Measurements from ENCODE around the gene CRISP2. TPM values are rescaled to one million over a fixed set of nuclear protein-coding genes. Genes with fewer than 3 reads are reported as not detected.

The CRISP2 gene
- total RNA-seq, 3 donors from 2014 or later: 0.33 TPM; not detected in 2

- H3K4me1 ChIP-seq: no peaks in the 10 kb centered on the region
- intact Hi-C loops (cut with DNase I; ENCODE audit: low total_unique reads): no loop called here
- no peak overlapping the region for H3K4me3 ChIP-seq
- TF ChIP-seq POLR2AphosphoS5 (IDR thresholded peaks at IDR 0.05) (no peak), POLR2A (IDR thresholded peaks at IDR 0.05) (no peak), CTCF (IDR thresholded peaks at IDR 0.05) (no peak)
- no peak overlapping the region for H3K27ac ChIP-seq
- no peak for DNase-seq (ENCODE audit: low spot score in 2 of 2)
- no peaks in the 10 kb centered on the region for H3K9me3 ChIP-seq
- no peaks in the 10 kb centered on the region for H3K27me3 ChIP-seq
- no peaks in the 10 kb centered on the region for H3K36me3 ChIP-seq
These were observed 68.2 kb downstream of the CRISP2 start for GRCh38 chr6:49645139-49645538.

Other genes starting within 250 kb of the CRISP2 start
- not detected for gene GLYATL3, start 213.6 kb downstream of the CRISP2 start, total RNA-seq
- gene C6orf141, start 162.9 kb downstream of the CRISP2 start, total RNA-seq: 10 to 100 TPM in 1 of 3 donors, 1 to 10 TPM in 2; 6.1 to 25.9 (median 9.4) TPM
- not detected for gene RHAG, start 76.7 kb downstream of the CRISP2 start, total RNA-seq
- gene CRISP3, start 30.8 kb upstream of the CRISP2 start, total RNA-seq: 1 to 10 TPM in 1 of 3 donors, under 1 TPM in 1, not detected in 1; 0.73 to 9.2 TPM
- gene PGK2, start 73.7 kb upstream of the CRISP2 start, total RNA-seq: not detected
- gene CRISP1, start 153.0 kb upstream of the CRISP2 start, total RNA-seq: not detected

All from breast epithelium (tissue), 4 donors.